Measurements from ENCODE around the gene NBR1.
"Not testable (repeated sequence)": the region's sequence is repeated elsewhere in the genome, so short reads cannot be mapped to it uniquely, and the experiment has no call there.

Gene NBR1

GRCh38 chr17:43224146-43224705 is 53.2 kb downstream of the NBR1 start:
- DNase-seq (ENCODE audit: insufficient read length, low spot score): no peak
- TF ChIP-seq SPI1 (IDR thresholded peaks at IDR 0.05; ENCODE audit: low read depth, low read length): no peak
- TF ChIP-seq TAF1 (IDR thresholded peaks at IDR 0.05; ENCODE audit: low read depth, low read length): no peak
- TF ChIP-seq POLR2A (IDR thresholded peaks at IDR 0.05; ENCODE audit: low read depth, low read length): no peak
- TF ChIP-seq POLR2AphosphoS5 (IDR thresholded peaks at IDR 0.05; ENCODE audit: low read depth, low read length): no peak
- TF ChIP-seq POU2F2 (IDR thresholded peaks at IDR 0.05; ENCODE audit: low read depth, low read length): no peak

GRCh38 chr17:43226393-43226792 is 55.4 kb downstream of the NBR1 start:
- no peak for DNase-seq (ENCODE audit: insufficient read length, low spot score)
- TF ChIP-seq POU2F2 (IDR thresholded peaks at IDR 0.05; ENCODE audit: low read depth, low read length): no peak
- TF ChIP-seq POLR2AphosphoS5 (IDR thresholded peaks at IDR 0.05; ENCODE audit: low read depth, low read length): no peak
- no peak for TF ChIP-seq PAX5 (IDR thresholded peaks at IDR 0.05; ENCODE audit: insufficient read depth, low read length, severe bottlenecking)
- TF ChIP-seq POLR2A (IDR thresholded peaks at IDR 0.05; ENCODE audit: low read depth, low read length): no peak
- FAIRE-seq: no peak

More at GRCh38 chr17:43224146-43224705, 53.2 kb downstream of the NBR1 start:
- no peak for FAIRE-seq

GRCh38 chr17:43228020-43228782 is 57.2 kb downstream of the NBR1 start, which contains the start of gene CCDC200:
CCDC200 (minus strand) TSS chr17:43228623; CDS start chr17:43228554, 69 bp downstream.
- not testable (repeated sequence) for DNase-seq (ENCODE audit: insufficient read length, low spot score); FAIRE-seq

- not testable (repeated sequence) for FAIRE-seq; DNase-seq (ENCODE audit: insufficient read length, low spot score)
These were observed 60.4 kb downstream of the NBR1 start for GRCh38 chr17:43231205-43232020.

GRCh38 chr17:43232021-43232699 is 61.1 kb downstream of the NBR1 start:
- not testable (repeated sequence) for DNase-seq (ENCODE audit: insufficient read length, low spot score)

GRCh38 chr17:43233263-43233662 is 62.2 kb downstream of the NBR1 start:
- not testable (repeated sequence) for FAIRE-seq; DNase-seq (ENCODE audit: insufficient read length, low spot score)

More at GRCh38 chr17:43232021-43232699, 61.1 kb downstream of the NBR1 start:
- FAIRE-seq: not testable (repeated sequence)

GRCh38 chr17:43233877-43234276 is 62.9 kb downstream of the NBR1 start, which contains the start of gene RNU2-1:
RNU2-1 (minus strand) TSS chr17:43233977.
- DNase-seq (ENCODE audit: insufficient read length, low spot score); FAIRE-seq: not testable (repeated sequence)

- not testable (repeated sequence) for FAIRE-seq; DNase-seq (ENCODE audit: insufficient read length, low spot score)
These were observed 68.6 kb downstream of the NBR1 start for GRCh38 chr17:43239597-43239996.

GRCh38 chr17:43240596-43241352 is 69.8 kb downstream of the NBR1 start:
- DNase-seq (ENCODE audit: insufficient read length, low spot score); FAIRE-seq: not testable (repeated sequence)

- not testable (repeated sequence) for FAIRE-seq; DNase-seq (ENCODE audit: insufficient read length, low spot score)
These were observed 75.4 kb downstream of the NBR1 start for GRCh38 chr17:43246456-43246855.

Measured in GM12891 (cell line).